ENCODE data around the gene B4GALT2. TPM values are rescaled to one million over a fixed set of nuclear protein-coding genes. Genes with fewer than 3 reads are reported as not detected.

B4GALT2 gene
- total RNA-seq, 1 experiment from 2014 or later = 81.8 TPM

DNA sequence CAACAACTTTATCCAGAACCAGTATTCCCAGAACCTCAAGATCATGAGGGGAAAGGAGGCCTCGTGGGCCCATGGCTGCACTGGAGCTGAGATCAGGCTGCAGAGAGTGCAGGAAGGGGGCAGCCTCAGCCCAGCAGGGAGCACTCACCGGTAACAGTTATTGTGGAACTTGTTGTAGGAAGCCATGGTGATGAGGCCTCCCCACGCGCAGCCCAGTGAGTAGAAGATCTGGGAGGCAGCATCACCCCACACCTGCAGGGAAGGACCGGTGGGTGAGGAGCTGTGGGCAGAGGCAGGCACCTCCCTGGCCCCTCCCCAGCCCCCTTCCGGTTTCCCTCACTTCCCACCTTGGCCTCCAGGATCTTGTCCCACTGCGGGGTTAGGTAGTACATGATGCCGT lies 23.2 kb downstream of the B4GALT2 start:
- no peak overlapping the region for H3K27ac ChIP-seq
- DNase-seq (ENCODE audit: low read depth in 1 of 2, low spot score in 2 of 2) = no peak
- H3K27me3 ChIP-seq (replicated peaks) = no peaks in the 10 kb centered on the region
- no peak overlapping the region for H3K4me3 ChIP-seq
- no peaks in the 10 kb centered on the region for H3K9me3 ChIP-seq (replicated peaks)
- H3K4me1 ChIP-seq (replicated peaks) = peaks cover 5% of the 10 kb centered on the region
- no peaks in the 10 kb centered on the region for H3K36me3 ChIP-seq

DNA sequence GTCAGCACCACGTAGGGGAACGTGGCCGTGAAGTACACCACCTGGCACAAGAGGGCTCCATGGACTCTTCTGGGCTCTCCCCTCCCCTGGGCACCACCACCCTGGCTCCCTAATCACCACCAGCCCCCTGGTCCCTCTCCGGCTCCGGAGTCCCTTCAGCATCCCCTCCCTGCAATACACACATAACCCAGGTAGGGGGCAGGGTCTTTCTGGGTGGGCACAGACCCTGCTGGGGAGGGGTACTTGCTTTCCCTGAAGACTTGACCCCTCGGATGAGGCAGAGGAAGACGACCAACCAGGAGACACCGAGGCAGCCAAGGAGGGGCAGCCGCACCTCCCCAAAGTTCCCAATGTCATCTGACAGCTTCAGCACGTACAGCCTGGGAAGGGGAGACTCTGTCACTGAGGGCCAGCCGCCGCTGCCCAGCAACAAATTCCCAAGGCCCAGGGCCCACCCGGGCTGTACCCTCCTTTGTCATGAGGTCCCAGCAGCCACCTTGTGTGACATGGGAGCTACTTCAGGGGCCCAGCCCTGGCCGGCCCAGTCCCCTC lies 23.7 kb downstream of the B4GALT2 start:
- Histone ChIP-seq H3K4me3 (no peak overlapping the region), H3K4me1 (replicated peaks) (peaks cover 5% of the 10 kb centered on the region), H3K27me3 (replicated peaks) (no peaks in the 10 kb centered on the region), H3K27ac (no peak overlapping the region), H3K36me3 (no peaks in the 10 kb centered on the region), H3K9me3 (replicated peaks) (no peaks in the 10 kb centered on the region)
- DNase-seq (ENCODE audit: low read depth in 1 of 2, low spot score in 2 of 2) = no peak

DNA sequence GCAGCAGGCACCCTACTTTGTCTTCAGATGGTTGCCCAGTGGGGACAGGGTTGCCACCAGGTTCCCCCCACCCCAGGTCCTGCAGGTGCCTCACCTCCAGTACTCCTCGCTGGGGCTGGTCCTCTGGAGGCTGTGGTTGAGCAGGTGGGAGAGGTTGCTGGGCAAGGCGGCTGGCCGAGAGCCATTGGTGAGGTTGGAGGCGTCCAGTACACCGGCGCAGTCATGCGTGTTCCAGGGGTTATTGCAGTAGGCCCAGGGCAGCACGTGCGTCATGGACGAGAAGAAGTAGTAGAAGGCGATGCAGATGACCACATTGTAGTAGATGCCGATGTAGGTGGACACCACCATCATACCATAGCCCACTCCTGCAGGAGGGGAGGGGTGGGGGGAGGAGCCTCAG lies 29.2 kb downstream of the B4GALT2 start:
- no peaks in the 10 kb centered on the region for H3K36me3 ChIP-seq
- H3K27me3 ChIP-seq (replicated peaks) = no peaks in the 10 kb centered on the region

DNA sequence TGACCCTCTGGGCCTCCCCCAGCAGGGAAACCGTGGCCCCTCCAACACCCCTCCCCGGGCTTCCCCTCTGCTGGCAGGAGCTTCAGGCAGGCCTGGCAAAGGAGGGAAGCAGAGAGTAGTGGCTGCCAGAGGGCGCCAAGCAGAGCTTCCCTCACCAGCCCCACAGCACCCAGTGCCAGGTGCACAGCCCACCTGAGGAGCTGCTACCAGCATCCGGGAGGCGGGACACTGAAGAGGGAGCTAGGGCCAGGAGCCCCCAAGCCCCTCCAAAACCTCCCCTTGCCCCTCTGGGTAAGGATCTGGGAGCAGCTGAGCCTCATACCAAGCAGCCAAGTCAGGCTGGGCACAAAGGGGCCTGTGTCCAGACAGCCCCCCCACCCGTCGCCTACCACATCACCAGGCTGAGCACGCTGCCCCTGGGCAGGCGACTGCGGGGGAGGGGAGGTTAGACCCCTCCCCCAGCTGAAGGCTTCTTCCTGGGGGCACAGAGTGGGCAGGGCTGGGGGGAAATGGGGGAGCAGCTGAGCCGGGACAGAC lies 32.0 kb downstream of the B4GALT2 start:
- Histone ChIP-seq H3K9me3 (replicated peaks) (no peaks in the 10 kb centered on the region), H3K36me3 (no peaks in the 10 kb centered on the region), H3K4me1 (replicated peaks) (no peaks in the 10 kb centered on the region), H3K4me3 (no peak overlapping the region), H3K27ac (no peak overlapping the region), H3K27me3 (replicated peaks) (no peaks in the 10 kb centered on the region)
- DNase-seq (ENCODE audit: low read depth in 1 of 2, low spot score in 2 of 2) = no peak

More for the DNA sequence above, 29.2 kb downstream of the B4GALT2 start:
- H3K4me3 ChIP-seq = no peak overlapping the region
- no peak overlapping the region for H3K27ac ChIP-seq
- H3K9me3 ChIP-seq (replicated peaks) = no peaks in the 10 kb centered on the region
- no peak for DNase-seq (ENCODE audit: low read depth in 1 of 2, low spot score in 2 of 2)
- no peaks in the 10 kb centered on the region for H3K4me1 ChIP-seq (replicated peaks)

DNA sequence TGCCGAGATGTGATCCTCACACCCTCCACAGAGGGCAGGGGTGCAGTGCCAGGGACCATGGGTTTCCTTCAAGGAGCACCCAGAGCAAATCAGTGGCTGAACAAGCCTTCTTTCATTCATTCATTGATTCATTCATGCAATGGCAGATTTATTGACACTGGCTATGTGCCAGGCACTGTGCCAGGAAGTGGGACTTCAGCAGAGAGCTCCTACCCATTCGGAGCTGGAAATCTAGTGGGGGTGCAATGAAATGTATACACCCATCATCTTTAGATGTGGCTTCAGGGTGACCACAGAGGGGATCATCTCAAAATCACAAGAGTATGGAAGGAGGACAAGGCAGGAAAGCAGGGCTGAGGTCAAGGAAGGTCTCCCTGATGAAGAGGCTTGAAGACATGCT lies 33.4 kb downstream of the B4GALT2 start:
- no peak overlapping the region for H3K4me3 ChIP-seq
- no peaks in the 10 kb centered on the region for H3K27me3 ChIP-seq (replicated peaks)
- H3K4me1 ChIP-seq (replicated peaks) = no peaks in the 10 kb centered on the region
- no peak overlapping the region for H3K27ac ChIP-seq
- no peak for DNase-seq (ENCODE audit: low read depth in 1 of 2, low spot score in 2 of 2)
- H3K36me3 ChIP-seq = no peaks in the 10 kb centered on the region
- H3K9me3 ChIP-seq (replicated peaks) = no peaks in the 10 kb centered on the region

DNA sequence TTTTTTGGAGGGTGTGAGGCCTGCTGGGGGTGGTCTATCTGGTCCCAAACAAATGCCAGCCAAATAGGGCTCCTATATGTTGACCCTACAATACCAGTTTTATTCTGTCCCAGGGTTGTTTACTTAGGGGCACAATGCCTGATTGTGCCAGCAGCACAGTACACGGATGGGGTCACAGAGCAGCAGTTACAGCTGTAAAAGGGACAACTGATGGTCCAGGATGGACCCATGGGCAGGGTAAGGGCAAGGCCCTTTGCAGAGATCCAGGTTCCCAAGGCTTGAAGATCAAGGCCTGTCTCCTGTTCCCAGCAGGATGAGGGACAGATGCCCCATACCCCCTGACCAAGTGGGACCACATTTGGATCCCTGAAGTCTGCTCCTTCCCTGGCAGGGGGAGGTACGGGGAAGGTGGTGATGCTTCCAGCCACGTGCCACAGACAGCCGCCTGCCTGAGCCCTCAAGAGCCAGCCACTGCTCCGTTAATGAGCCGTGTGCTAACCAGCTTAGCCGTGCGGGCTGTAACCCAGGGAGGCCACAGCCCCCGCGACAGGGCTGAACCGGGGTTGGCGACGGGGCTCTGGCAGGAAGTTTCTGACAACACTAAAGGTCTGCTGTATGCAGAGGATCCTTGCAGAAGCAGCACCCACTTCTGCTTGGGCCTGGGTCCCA lies 34.1 kb downstream of the B4GALT2 start:
- no peaks in the 10 kb centered on the region for H3K27me3 ChIP-seq (replicated peaks)
- H3K4me1 ChIP-seq (replicated peaks) = no peaks in the 10 kb centered on the region
- no peak for DNase-seq (ENCODE audit: low read depth in 1 of 2, low spot score in 2 of 2)
- no peaks in the 10 kb centered on the region for H3K9me3 ChIP-seq (replicated peaks)
- no peaks in the 10 kb centered on the region for H3K36me3 ChIP-seq
- H3K4me3 ChIP-seq = no peak overlapping the region
- no peak overlapping the region for H3K27ac ChIP-seq

DNA sequence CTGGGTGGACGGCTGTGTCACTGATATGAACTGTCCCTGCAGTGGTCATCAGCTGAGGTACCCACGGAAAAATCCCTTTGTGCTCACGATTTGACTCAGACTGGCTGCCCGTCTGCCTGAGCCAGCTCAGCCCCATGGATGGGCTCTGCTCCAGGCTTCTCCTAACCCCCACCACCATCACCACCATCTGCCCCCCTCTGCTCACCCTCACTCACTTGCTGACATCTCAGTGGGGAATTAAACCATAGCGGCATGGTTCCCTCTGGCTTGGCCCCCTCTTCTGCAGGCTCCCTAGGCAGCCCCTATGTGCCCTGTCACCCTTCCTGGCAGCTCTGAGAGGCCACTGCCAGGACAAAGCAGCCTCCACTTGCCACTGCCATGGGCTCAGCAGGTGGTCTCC lies 34.9 kb downstream of the B4GALT2 start:
- Histone ChIP-seq H3K9me3 (replicated peaks) (no peaks in the 10 kb centered on the region), H3K4me3 (no peak overlapping the region), H3K27me3 (replicated peaks) (no peaks in the 10 kb centered on the region), H3K4me1 (replicated peaks) (no peaks in the 10 kb centered on the region), H3K36me3 (no peaks in the 10 kb centered on the region), H3K27ac (no peak overlapping the region)
- DNase-seq (ENCODE audit: low read depth in 1 of 2, low spot score in 2 of 2) = no peak

DNA sequence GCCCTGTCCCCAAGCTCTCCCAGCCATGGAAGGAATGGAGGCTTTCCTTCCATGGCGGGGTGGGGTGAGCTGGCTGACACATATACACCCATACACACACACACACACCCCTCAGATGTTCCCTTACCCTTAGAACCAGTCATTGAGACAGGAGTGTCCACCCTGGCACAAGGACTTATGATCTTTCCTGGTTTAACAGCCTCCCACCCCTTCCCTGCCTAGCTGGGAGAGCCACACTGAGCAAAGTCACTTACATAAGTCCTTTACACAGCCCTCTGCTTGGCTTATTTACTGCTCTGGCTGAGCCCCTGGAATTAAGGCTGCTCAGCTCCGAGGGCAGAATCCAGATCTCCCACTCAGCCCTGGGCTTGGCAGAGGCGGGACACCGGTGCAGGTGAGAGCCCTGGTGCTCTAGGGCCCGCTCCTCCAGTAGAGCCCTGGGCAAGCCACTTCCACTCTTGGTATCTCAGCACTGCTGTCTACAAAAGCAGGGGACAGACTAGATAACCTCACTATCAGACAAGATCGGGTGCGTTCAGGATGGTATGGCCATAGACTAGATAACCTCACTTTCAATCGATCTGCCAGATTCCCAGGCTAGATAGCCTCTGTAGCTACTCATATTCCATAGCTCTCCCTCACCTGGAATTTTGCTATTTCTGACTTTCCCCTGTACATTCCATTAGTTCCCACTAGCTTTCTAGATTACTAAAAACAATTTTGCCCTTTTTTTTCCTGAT lies 35.5 kb downstream of the B4GALT2 start:
- H3K9me3 ChIP-seq (replicated peaks) = no peaks in the 10 kb centered on the region
- H3K36me3 ChIP-seq = no peaks in the 10 kb centered on the region
- no peak overlapping the region for H3K27ac ChIP-seq
- no peak for DNase-seq (ENCODE audit: low read depth in 1 of 2, low spot score in 2 of 2)
- no peaks in the 10 kb centered on the region for H3K27me3 ChIP-seq (replicated peaks)
- no peaks in the 10 kb centered on the region for H3K4me1 ChIP-seq (replicated peaks)
- H3K4me3 ChIP-seq = no peak overlapping the region

DNA sequence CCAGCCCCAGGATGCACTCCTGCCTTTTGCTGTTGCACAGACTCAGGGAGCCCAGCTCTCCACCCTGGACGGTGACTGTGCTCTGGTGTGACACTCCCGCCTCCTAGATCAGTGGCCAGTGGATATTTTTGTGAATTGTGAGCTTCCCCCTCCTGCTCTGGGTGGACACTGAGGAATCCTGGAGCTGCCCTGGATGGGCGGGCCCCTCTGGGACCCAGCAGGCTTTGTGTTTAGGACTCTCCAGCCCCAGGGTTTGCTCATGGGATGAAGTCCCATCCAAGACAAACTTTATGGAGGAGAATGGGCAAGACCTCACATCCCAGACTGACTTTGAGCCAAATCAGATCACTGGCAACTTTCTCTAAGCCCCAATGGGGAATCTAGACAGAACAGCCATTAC lies 36.2 kb downstream of the B4GALT2 start:
- no peak for DNase-seq (ENCODE audit: low read depth in 1 of 2, low spot score in 2 of 2)
- H3K27me3 ChIP-seq (replicated peaks) = no peaks in the 10 kb centered on the region
- H3K4me1 ChIP-seq (replicated peaks) = no peaks in the 10 kb centered on the region
- no peaks in the 10 kb centered on the region for H3K9me3 ChIP-seq (replicated peaks)
- H3K27ac ChIP-seq = no peak overlapping the region
- H3K36me3 ChIP-seq = no peaks in the 10 kb centered on the region
- H3K4me3 ChIP-seq = no peak overlapping the region

DNA sequence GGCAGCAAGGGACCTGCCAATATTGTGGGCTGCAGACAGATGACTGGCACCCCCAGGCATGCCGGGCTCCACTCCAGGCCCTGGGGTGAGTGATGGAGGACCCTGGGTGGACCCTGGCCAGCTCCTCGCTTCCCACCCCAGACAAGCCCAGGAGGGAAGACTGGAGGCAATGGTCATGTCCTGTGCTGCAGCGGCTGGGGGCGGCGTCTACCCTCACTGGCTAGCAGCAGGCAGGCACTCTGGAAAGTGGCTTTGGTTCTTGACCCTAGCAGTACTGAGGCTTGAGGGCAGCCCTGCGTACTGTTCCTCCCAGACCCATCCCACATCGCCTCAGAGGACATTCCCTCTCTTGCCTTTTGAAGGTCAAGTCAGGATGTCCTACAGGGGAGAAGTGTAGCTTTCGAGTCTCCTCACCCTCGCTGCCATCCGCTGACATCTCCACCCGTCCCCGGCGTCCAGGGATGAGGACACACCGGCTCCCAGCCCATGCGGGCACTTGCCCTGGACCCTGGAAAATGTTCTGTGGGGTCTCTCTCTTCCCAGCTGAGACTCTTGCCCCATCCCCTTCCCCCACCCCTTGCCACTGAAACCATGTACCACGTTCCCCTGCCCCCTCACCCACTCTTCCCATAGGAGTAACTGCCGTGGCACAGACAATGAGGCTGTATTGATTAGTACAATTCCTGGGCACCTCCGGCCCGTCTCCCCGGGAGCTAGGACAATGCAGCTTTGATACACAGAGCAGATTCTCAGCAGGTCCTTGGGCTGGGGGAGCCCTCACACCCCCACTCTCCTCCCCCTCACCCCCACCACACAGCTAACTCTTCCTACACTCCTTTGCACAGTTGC lies 37.3 kb downstream of the B4GALT2 start:
- H3K4me1 ChIP-seq (replicated peaks) = no peaks in the 10 kb centered on the region
- H3K9me3 ChIP-seq (replicated peaks) = no peaks in the 10 kb centered on the region
- no peaks in the 10 kb centered on the region for H3K36me3 ChIP-seq
- DNase-seq (ENCODE audit: low read depth in 1 of 2, low spot score in 2 of 2) = no peak
- no peaks in the 10 kb centered on the region for H3K27me3 ChIP-seq (replicated peaks)
- no peak overlapping the region for H3K27ac ChIP-seq
- no peak overlapping the region for H3K4me3 ChIP-seq

DNA sequence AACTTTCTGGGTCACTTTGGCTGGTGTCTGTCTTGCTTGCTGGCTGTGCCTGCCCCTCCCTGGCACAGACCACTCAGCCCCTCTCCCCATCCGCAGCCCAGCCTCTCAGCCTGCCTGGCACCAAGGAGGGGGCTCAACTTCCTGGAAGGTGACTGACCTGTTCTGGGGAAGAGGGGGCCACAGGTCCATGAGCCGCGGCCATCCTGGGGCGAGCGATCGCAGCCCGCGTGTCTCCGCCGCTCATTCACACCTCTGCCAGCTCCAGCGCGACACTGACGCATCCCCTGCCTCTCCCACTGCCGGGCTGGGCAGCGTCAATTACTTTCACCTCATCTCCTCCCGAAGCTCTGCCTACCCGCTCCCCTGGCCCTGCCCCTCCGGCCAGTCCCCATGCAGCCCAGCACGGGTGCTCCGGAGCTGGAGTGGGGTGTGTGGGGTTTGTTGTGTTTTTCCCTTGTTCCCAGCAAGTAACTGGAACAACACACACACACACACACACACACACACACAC lies 37.9 kb downstream of the B4GALT2 start:
- DNase-seq (ENCODE audit: low read depth in 1 of 2, low spot score in 2 of 2) = no peak
- H3K9me3 ChIP-seq (replicated peaks) = no peaks in the 10 kb centered on the region
- H3K27me3 ChIP-seq (replicated peaks) = no peaks in the 10 kb centered on the region
- no peak overlapping the region for H3K4me3 ChIP-seq
- no peaks in the 10 kb centered on the region for H3K36me3 ChIP-seq
- H3K27ac ChIP-seq = no peak overlapping the region
- H3K4me1 ChIP-seq (replicated peaks) = no peaks in the 10 kb centered on the region

DNA sequence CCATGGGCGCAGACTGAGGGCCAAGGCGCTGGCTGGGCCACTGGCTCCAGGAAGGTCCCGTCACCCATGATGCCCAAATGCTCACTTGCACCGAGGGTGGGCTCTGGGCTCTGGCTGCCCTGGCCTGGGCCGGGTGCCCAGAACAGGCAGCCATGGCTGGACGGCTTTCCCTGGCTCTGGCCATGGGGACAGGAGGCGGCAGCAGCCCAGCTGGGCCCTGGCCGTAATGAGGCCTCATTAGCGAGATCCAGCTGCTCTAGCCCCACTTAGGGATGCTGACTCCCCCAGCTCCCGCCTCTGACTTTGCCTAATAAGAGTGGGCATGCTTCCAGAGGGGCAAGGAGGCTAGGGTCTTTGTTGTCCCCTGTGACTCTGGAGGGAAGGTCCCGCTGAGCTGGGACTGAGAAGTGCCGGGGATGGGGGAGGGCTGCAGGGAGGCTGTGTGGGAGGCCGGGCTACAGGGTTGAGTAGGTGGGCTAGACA lies 40.5 kb downstream of the B4GALT2 start:
- no peak for DNase-seq (ENCODE audit: low read depth in 1 of 2, low spot score in 2 of 2)
- no peaks in the 10 kb centered on the region for H3K27me3 ChIP-seq (replicated peaks)

DNA sequence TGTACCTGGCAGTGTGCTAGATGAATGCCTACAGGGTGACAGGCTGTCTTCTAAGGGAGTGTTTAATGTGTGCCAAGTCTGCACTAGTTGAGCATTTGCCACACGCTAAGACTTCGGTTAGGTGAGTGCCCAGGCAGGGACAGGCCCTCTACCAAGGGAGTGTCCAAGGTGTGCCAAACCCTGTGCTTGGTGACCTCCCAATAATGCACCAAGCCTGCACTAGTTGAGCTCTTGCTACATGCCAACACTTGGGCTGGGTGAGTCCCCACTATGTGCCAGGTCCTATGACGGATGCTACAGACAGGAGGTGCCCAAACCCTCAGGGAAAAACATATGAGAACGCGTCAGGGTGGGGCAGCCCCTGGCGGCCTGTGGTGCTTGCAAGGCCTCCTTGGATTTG lies 41.5 kb downstream of the B4GALT2 start:
- Histone ChIP-seq H3K27me3 (replicated peaks) (no peaks in the 10 kb centered on the region), H3K4me1 (replicated peaks) (no peaks in the 10 kb centered on the region; the same call in 1 of the 2 replicates), H3K4me3 (no peak overlapping the region), H3K9me3 (replicated peaks) (no peaks in the 10 kb centered on the region), H3K27ac (no peak overlapping the region), H3K36me3 (no peaks in the 10 kb centered on the region)
- no peak for DNase-seq (ENCODE audit: low read depth in 1 of 2, low spot score in 2 of 2)

More for the DNA sequence above, 40.5 kb downstream of the B4GALT2 start:
- H3K9me3 ChIP-seq (replicated peaks) = no peaks in the 10 kb centered on the region
- no peak overlapping the region for H3K4me3 ChIP-seq
- no peaks in the 10 kb centered on the region for H3K4me1 ChIP-seq (replicated peaks)
- H3K36me3 ChIP-seq = no peaks in the 10 kb centered on the region
- H3K27ac ChIP-seq = no peak overlapping the region
